HL-60 (cell line): ENCODE data around the gene C9orf50.

Experiments used
- CTCF ChIP-seq: IDR thresholded peaks from one replicate; pipeline ENCODE4 v1.5.1; 2011; ENCODE audit warnings: low read length, control low read depth, inconsistent platforms; ENCODE audit not compliant: insufficient read depth
- POLR2AphosphoS5 ChIP-seq: IDR thresholded peaks from 2 replicates; pipeline ENCODE4 v1.6.1; 2012; ENCODE audit warnings: low read depth

- TF ChIP-seq CTCF, result no peak
- no peak for TF ChIP-seq POLR2AphosphoS5
Observed at GRCh38 chr9:129610213-129610472, 10.8 kb downstream of the C9orf50 start.
